Measurements from ENCODE around the gene RASGRP3.
A peak's percentile ranks its signal among the peaks of the same experiment; 100 is the strongest.

The RASGRP3 gene

GRCh38 chr2:33441235-33441810 is 35.1 kb upstream of the RASGRP3 start:
- TF ChIP-seq EGR1 (IDR thresholded peaks at IDR 0.05) (no peak), RAD21 (IDR thresholded peaks at IDR 0.05; ENCODE audit: low read depth) (peak; percentile 79)

DNA sequence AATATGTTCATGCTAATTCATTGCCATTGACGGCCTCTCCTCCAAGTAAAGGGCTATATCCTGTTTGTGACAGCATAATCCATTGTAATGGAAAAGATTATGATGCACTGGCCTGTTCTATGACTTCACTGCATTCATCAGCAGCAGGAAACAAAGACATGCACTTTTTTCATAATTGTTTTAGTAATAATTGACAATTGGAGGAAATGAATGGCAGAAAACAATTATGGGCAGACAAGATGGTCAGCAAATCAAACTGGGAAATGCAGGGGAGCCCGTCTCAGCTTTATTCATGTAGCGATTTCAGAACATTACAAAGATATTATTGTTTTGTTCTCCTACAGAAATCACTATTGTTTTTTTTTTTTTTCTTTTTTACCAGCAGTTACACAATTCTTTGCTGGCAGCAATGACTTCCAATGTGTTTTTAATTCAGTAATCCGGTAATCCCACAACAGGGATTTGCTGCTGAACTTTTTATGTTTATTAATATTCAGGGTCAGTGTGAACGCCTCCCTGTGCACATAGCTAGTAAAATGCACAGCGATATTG is 33.8 kb upstream of the RASGRP3 start:
- TF ChIP-seq, protein P1, sequence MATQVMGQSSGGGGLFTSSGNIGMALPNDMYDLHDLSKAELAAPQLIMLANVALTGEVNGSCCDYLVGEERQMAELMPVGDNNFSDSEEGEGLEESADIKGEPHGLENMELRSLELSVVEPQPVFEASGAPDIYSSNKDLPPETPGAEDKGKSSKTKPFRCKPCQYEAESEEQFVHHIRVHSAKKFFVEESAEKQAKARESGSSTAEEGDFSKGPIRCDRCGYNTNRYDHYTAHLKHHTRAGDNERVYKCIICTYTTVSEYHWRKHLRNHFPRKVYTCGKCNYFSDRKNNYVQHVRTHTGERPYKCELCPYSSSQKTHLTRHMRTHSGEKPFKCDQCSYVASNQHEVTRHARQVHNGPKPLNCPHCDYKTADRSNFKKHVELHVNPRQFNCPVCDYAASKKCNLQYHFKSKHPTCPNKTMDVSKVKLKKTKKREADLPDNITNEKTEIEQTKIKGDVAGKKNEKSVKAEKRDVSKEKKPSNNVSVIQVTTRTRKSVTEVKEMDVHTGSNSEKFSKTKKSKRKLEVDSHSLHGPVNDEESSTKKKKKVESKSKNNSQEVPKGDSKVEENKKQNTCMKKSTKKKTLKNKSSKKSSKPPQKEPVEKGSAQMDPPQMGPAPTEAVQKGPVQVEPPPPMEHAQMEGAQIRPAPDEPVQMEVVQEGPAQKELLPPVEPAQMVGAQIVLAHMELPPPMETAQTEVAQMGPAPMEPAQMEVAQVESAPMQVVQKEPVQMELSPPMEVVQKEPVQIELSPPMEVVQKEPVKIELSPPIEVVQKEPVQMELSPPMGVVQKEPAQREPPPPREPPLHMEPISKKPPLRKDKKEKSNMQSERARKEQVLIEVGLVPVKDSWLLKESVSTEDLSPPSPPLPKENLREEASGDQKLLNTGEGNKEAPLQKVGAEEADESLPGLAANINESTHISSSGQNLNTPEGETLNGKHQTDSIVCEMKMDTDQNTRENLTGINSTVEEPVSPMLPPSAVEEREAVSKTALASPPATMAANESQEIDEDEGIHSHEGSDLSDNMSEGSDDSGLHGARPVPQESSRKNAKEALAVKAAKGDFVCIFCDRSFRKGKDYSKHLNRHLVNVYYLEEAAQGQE (IDR thresholded peaks at IDR 0.05; ENCODE audit: low read depth) = no peak
- TF ChIP-seq MAX (IDR thresholded peaks at IDR 0.05) (no peak), TEAD4 (IDR thresholded peaks at IDR 0.05) (no peak), NFIC (IDR thresholded peaks at IDR 0.05) (no peak), ZBTB7A (IDR thresholded peaks at IDR 0.05; ENCODE audit: low read depth) (no peak), YY1 (IDR thresholded peaks at IDR 0.05; ENCODE audit: low read depth) (no peak), RAD21 (IDR thresholded peaks at IDR 0.05; ENCODE audit: low read depth) (no peak)

GRCh38 chr2:33443274-33443829 is 33.1 kb upstream of the RASGRP3 start:
- TF ChIP-seq NFIC (IDR thresholded peaks at IDR 0.05) (no peak), TEAD4 (IDR thresholded peaks at IDR 0.05) (no peak), TCF12 (IDR thresholded peaks at IDR 0.05; ENCODE audit: low read depth) (no peak), ZBTB7A (IDR thresholded peaks at IDR 0.05; ENCODE audit: low read depth) (no peak), TAF1 (IDR thresholded peaks at IDR 0.05; ENCODE audit: low read depth) (no peak), FOXM1 (IDR thresholded peaks at IDR 0.05; ENCODE audit: borderline replicate concordance, low read depth) (no peak), EP300 (IDR thresholded peaks at IDR 0.05; ENCODE audit: borderline replicate concordance) (no peak), RAD21 (IDR thresholded peaks at IDR 0.05; ENCODE audit: low read depth) (no peak), MAX (IDR thresholded peaks at IDR 0.05) (no peak), CREB1 (IDR thresholded peaks at IDR 0.05; ENCODE audit: low read depth) (no peak), YY1 (IDR thresholded peaks at IDR 0.05; ENCODE audit: low read depth) (no peak), EGR1 (IDR thresholded peaks at IDR 0.05) (no peak)
- TF ChIP-seq, protein P1 (IDR thresholded peaks at IDR 0.05; ENCODE audit: low read depth) = no peak

GRCh38 chr2:33444967-33445366 is 31.5 kb upstream of the RASGRP3 start:
- TF ChIP-seq CEBPB (IDR thresholded peaks at IDR 0.05) (no peak), MAX (IDR thresholded peaks at IDR 0.05) (no peak), TAF1 (IDR thresholded peaks at IDR 0.05; ENCODE audit: low read depth) (no peak), FOXM1 (IDR thresholded peaks at IDR 0.05; ENCODE audit: borderline replicate concordance, low read depth) (no peak), YY1 (IDR thresholded peaks at IDR 0.05; ENCODE audit: low read depth) (no peak), ZBTB7A (IDR thresholded peaks at IDR 0.05; ENCODE audit: low read depth) (no peak)

DNA sequence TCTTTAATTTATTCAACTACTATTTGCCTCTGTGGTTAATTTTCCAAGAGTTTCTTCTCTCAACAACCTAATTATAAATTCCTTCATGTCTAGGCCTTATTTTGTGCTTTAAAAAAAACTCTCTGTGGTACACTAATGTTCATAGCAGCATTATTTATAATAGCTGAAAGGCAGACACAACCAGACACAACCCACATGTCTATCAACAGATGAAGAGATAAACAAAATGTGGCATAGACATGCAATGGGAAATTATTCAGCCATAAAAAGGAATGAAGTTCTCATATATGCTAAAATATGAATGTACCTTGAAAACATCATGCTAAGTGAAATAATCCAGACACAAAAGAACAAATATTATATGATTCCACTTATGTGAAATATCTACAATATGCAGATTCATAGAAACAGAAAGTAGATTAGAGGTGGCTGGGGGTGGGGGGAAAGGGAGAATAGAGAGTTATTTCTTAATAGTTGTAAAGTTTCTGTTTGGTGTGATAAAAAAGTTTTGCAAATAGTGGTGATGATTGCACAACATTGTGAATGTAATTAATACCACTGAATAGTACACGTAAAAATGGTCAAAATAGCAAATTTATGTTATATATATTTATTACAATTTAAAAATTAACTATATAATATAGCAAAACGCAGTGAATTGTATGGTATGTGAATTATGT is 28.1 kb upstream of the RASGRP3 start:
- no peak for TF ChIP-seq FOXM1 (IDR thresholded peaks at IDR 0.05; ENCODE audit: borderline replicate concordance, low read depth)
- no peak for TF ChIP-seq TEAD4 (IDR thresholded peaks at IDR 0.05)
- no peak for TF ChIP-seq MAX (IDR thresholded peaks at IDR 0.05)
- no peak for TF ChIP-seq YY1 (IDR thresholded peaks at IDR 0.05; ENCODE audit: low read depth)
- TF ChIP-seq, protein P1 (IDR thresholded peaks at IDR 0.05; ENCODE audit: low read depth) = no peak
- no peak for TF ChIP-seq TCF12 (IDR thresholded peaks at IDR 0.05; ENCODE audit: low read depth)
- TF ChIP-seq EP300 (IDR thresholded peaks at IDR 0.05; ENCODE audit: borderline replicate concordance) = no peak
- TF ChIP-seq TAF1 (IDR thresholded peaks at IDR 0.05; ENCODE audit: low read depth) = no peak
- TF ChIP-seq NFIC (IDR thresholded peaks at IDR 0.05) = no peak
- TF ChIP-seq CREB1 (IDR thresholded peaks at IDR 0.05; ENCODE audit: low read depth) = no peak
- no peak for TF ChIP-seq ZBTB7A (IDR thresholded peaks at IDR 0.05; ENCODE audit: low read depth)
- TF ChIP-seq CEBPB (IDR thresholded peaks at IDR 0.05) = no peak
- no peak for TF ChIP-seq RAD21 (IDR thresholded peaks at IDR 0.05; ENCODE audit: low read depth)
- TF ChIP-seq, protein P2, sequence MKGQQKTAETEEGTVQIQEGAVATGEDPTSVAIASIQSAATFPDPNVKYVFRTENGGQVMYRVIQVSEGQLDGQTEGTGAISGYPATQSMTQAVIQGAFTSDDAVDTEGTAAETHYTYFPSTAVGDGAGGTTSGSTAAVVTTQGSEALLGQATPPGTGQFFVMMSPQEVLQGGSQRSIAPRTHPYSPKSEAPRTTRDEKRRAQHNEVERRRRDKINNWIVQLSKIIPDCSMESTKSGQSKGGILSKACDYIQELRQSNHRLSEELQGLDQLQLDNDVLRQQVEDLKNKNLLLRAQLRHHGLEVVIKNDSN (IDR thresholded peaks at IDR 0.05) = no peak
- no peak for TF ChIP-seq EGR1 (IDR thresholded peaks at IDR 0.05)

Measured in Ishikawa (cell line).